Spleen (tissue), 11 donors: ENCODE results near the gene DPF3. TPM values are rescaled to one million over a fixed set of nuclear protein-coding genes. Genes with fewer than 3 reads are reported as not detected.

Source experiments
- DNase-seq: peaks from one replicate; pipeline ENCODE4 v3.0.0-alpha.2; 2020
- H3K27ac ChIP-seq, 8 donors: fragments of 200-600 bp; sonication (generic) in 7 of 8; 1 replicate in 4 of 8; 2 replicates in 4 of 8; pipeline versions ENCODE4 v1.5.0 to v1.8.0; 2016 to 2021; ENCODE audit warnings: inconsistent platforms in 4 of 8, mild to moderate bottlenecking in 4 of 8, moderate library complexity in 1 of 8
- H3K27me3 ChIP-seq, 7 donors: fragments of 200-600 bp; sonication (generic) in 6 of 7; replicated peaks in 1 of 7; 1 replicate in 4 of 7; 2 replicates in 3 of 7; pipeline versions ENCODE4 v1.5.0 to v1.8.0; 2016 to 2021; ENCODE audit warnings: inconsistent platforms in 3 of 7, mild to moderate bottlenecking in 1 of 7
- H3K36me3 ChIP-seq, 6 donors: fragments of 200-600 bp; sonication (generic) in 5 of 6; 1 replicate in 4 of 6; 2 replicates in 2 of 6; pipeline versions ENCODE4 v1.5.0 to v1.8.0; 2016 to 2021; ENCODE audit warnings: inconsistent platforms in 2 of 6
- H3K4me1 ChIP-seq, 6 donors: fragments of 200-600 bp; sonication (generic) in 5 of 6; 1 replicate in 3 of 6; 2 replicates in 3 of 6; pipeline versions ENCODE4 v1.5.0 to v1.8.0; 2016 to 2021; ENCODE audit warnings: inconsistent platforms in 3 of 6
- H3K4me3 ChIP-seq, 8 donors: fragments of 200-600 bp; sonication (generic) in 7 of 8; 1 replicate in 4 of 8; 2 replicates in 4 of 8; pipeline versions ENCODE4 v1.5.0 to v1.8.0; 2016 to 2021; ENCODE audit warnings: inconsistent platforms in 4 of 8, mild to moderate bottlenecking in 4 of 8, moderate library complexity in 2 of 8
- H3K9me3 ChIP-seq, 8 donors: fragments of 200-600 bp; sonication (generic) in 7 of 8; 1 replicate in 4 of 8; 2 replicates in 4 of 8; pipeline versions ENCODE4 v1.5.0 to v1.8.0; 2016 to 2021; ENCODE audit warnings: inconsistent platforms in 4 of 8
- CTCF ChIP-seq, 11 experiments: fragments of 200-600 bp in 7 of 11; fragments of 450-650 bp in 4 of 11; sonication (generic) in 4 of 11; IDR thresholded peaks in 8 of 11; conservative IDR thresholded peaks in 3 of 11; 1 replicate in 7 of 11; 2 replicates in 4 of 11; pipeline versions ENCODE4 v1.4.0 to v1.8.0; 2016 to 2021; ENCODE audit warnings: antibody characterized with exemption in 11 of 11, inconsistent platforms in 4 of 11, mild to moderate bottlenecking in 1 of 11
- POLR2A ChIP-seq, 3 donors: fragments of 450-650 bp; IDR thresholded peaks; one replicate each; pipeline ENCODE4 v1.5.1; 2017; ENCODE audit warnings: antibody characterized with exemption in 3 of 3, mild to moderate bottlenecking in 1 of 3
- POLR2AphosphoS5 ChIP-seq, 3 donors: sonication (generic); formaldehyde crosslinking; IDR thresholded peaks; one replicate each; pipeline ENCODE4 v1.5.1; 2017; ENCODE audit warnings: antibody characterized with exemption in 3 of 3
- WGBS, 5 donors: extraction: QIAGEN DNeasy Blood & Tissue Kit in 3 of 5; methylation state at CpG; one replicate each; pipeline versions ENCODE4 v1.1.5 to v1.1.7; 2013 to 2018; 5-methylcytosine and 5-hydroxymethylcytosine counted together
- intact Hi-C: fragments of 100-400 bp; cut with DNase I; formaldehyde crosslinking; loops from one replicate; pipeline ENCODE4 v1.15.0; 2023; ENCODE audit warnings: low total_unique reads
- polyA plus RNA-seq, 3 donors: library from polyadenylated mRNA; stranded (reverse); fragments of 200-250 nt; gene quantifications; one replicate each; pipeline ENCODE4 v1.2.1, GENCODE V29; 2013
- total RNA-seq, 7 donors: library from RNA; depleted of rRNA in 3 of 7; stranded (reverse); fragments of >200 nt in 3 of 7; fragmentation: NEBNext Ultra II Directional in 4 of 7; extraction: Animal tissue kit (Norgen Biotek cat#: 25700) in 4 of 7; gene quantifications; one replicate each; pipeline versions ENCODE4 v1.1.0 to v1.2.1, GENCODE V29; 2016 to 2021
- donor health status: healthy with polysubstance abuse.
- donor health status: DM: no; HTN: no; CAD: no; lungs with moderate emphysema.
- donor health status: DM: no; HTN: no; CAD: no.
- donor health status: Bipolar disorder and iron deficiency.
- donor health status: healthy.
- donor health status: DM: no; HTN: no; CAD: no.
- donor health status: DM: yes; HTN: yes; CAD: no.

The DPF3 gene
- total and polyA plus RNA-seq, 10 donors, result 0.76 to 8.9 (median 3.0) TPM

- peak overlapping the region in 7 of 8 donors; percentile 41 to 64 (median 52) for H3K27ac ChIP-seq
- H3K27me3 ChIP-seq, result no peaks in the 10 kb centered on the region
- TF ChIP-seq POLR2AphosphoS5 (IDR thresholded peaks at IDR 0.05) (peak in 1 of 3 donors; percentile 36), POLR2A (IDR thresholded peaks at IDR 0.05) (no peak)
- peaks cover 13 to 67% (median 48%) of the 10 kb centered on the region in 6 donors for H3K4me1 ChIP-seq
- no peak overlapping the region for H3K4me3 ChIP-seq
- no peak for DNase-seq
- H3K9me3 ChIP-seq, result no peaks in the 10 kb centered on the region
- intact Hi-C loops, result loop anchor here (10.0 kb wide), 1 partner anchor 277 kb away; the partner anchor contains the start of gene DPF3
- 63 to 76% (median 71%) methylated on average over 14 to 20 of the region's 20 CpGs for WGBS, 5 donors
- H3K36me3 ChIP-seq, result no peaks in the 10 kb centered on the region
Observed at GRCh38 chr14:72617391-72618031, 276.4 kb downstream of the DPF3 start.

- TF ChIP-seq POLR2AphosphoS5 (IDR thresholded peaks at IDR 0.05) (no peak), CTCF (IDR thresholded peaks at IDR 0.05 in 8 of 11, conservative IDR thresholded peaks at IDR 0.05 in 3 of 11) (no peak), POLR2A (IDR thresholded peaks at IDR 0.05) (no peak)
- peaks cover 13 to 67% (median 49%) of the 10 kb centered on the region in 6 donors for H3K4me1 ChIP-seq
Observed at GRCh38 chr14:72616811-72617210, 277.1 kb downstream of the DPF3 start.

GRCh38 chr14:72616294-72616693 lies 277.6 kb downstream of the DPF3 start:
- H3K27ac ChIP-seq, result peak overlapping the region in 6 of 8 donors; percentile 9 to 83 (median 78)
- peaks cover 13 to 67% (median 49%) of the 10 kb centered on the region in 6 donors for H3K4me1 ChIP-seq
- no peaks in the 10 kb centered on the region for H3K9me3 ChIP-seq
- intact Hi-C loops, result loop anchor here (10.0 kb wide), 1 partner anchor 279 kb away; the partner anchor contains the start of gene DPF3
- no peaks in the 10 kb centered on the region for H3K36me3 ChIP-seq
- 68 to 90% (median 70%) methylated on average over 4 of the region's 4 CpGs for WGBS, 5 donors
- DNase-seq, result no peak
- H3K27me3 ChIP-seq, result no peaks in the 10 kb centered on the region
- H3K4me3 ChIP-seq, result no peak overlapping the region
- TF ChIP-seq POLR2A (IDR thresholded peaks at IDR 0.05), result no peak
- no peak for TF ChIP-seq CTCF (IDR thresholded peaks at IDR 0.05 in 8 of 11, conservative IDR thresholded peaks at IDR 0.05 in 3 of 11)
- no peak for TF ChIP-seq POLR2AphosphoS5 (IDR thresholded peaks at IDR 0.05)

More at GRCh38 chr14:72616811-72617210, 277.1 kb downstream of the DPF3 start:
- no peak overlapping the region for H3K4me3 ChIP-seq
- H3K36me3 ChIP-seq, result no peaks in the 10 kb centered on the region
- WGBS, 5 donors, result 70 to 86% (median 80%) methylated on average over 7 of the region's 7 CpGs
- intact Hi-C loops, result loop anchor here (10.0 kb wide), 1 partner anchor 278 kb away; the partner anchor contains the start of gene DPF3
- no peak for DNase-seq
- peak overlapping the region in 7 of 8 donors; percentile 10 to 64 (median 52) for H3K27ac ChIP-seq
- H3K27me3 ChIP-seq, result no peaks in the 10 kb centered on the region
- H3K9me3 ChIP-seq, result no peaks in the 10 kb centered on the region

- peak overlapping the region; percentile 38 to 83 (median 73) for H3K27ac ChIP-seq
- H3K4me3 ChIP-seq, result peak overlapping the region in 1 of 8 donors; percentile 5
- no peak for DNase-seq
- TF ChIP-seq CTCF (IDR thresholded peaks at IDR 0.05 in 8 of 11, conservative IDR thresholded peaks at IDR 0.05 in 3 of 11) (no peak), POLR2AphosphoS5 (IDR thresholded peaks at IDR 0.05) (peak; percentile 12 to 49 (median 38))
- WGBS, 5 donors, result 53 to 76% (median 68%) methylated on average over 9 of the region's 9 CpGs
- intact Hi-C loops, result loop anchor here (10.0 kb wide), 1 partner anchor 279 kb away; the partner anchor contains the start of gene DPF3
- no peaks in the 10 kb centered on the region for H3K9me3 ChIP-seq
- no peaks in the 10 kb centered on the region for H3K27me3 ChIP-seq
- peaks cover 13 to 67% (median 49%) of the 10 kb centered on the region in 6 donors for H3K4me1 ChIP-seq
- H3K36me3 ChIP-seq, result no peaks in the 10 kb centered on the region
Observed at GRCh38 chr14:72615451-72616121, 278.3 kb downstream of the DPF3 start.
